ENCODE measurements around the gene SLC30A3.
"Not testable (repeated sequence)": the region's sequence is repeated elsewhere in the genome, so short reads cannot be mapped to it uniquely, and the experiment has no call there.

The SLC30A3 gene, protein sequence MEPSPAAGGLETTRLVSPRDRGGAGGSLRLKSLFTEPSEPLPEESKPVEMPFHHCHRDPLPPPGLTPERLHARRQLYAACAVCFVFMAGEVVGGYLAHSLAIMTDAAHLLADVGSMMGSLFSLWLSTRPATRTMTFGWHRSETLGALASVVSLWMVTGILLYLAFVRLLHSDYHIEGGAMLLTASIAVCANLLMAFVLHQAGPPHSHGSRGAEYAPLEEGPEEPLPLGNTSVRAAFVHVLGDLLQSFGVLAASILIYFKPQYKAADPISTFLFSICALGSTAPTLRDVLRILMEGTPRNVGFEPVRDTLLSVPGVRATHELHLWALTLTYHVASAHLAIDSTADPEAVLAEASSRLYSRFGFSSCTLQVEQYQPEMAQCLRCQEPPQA

DNA sequence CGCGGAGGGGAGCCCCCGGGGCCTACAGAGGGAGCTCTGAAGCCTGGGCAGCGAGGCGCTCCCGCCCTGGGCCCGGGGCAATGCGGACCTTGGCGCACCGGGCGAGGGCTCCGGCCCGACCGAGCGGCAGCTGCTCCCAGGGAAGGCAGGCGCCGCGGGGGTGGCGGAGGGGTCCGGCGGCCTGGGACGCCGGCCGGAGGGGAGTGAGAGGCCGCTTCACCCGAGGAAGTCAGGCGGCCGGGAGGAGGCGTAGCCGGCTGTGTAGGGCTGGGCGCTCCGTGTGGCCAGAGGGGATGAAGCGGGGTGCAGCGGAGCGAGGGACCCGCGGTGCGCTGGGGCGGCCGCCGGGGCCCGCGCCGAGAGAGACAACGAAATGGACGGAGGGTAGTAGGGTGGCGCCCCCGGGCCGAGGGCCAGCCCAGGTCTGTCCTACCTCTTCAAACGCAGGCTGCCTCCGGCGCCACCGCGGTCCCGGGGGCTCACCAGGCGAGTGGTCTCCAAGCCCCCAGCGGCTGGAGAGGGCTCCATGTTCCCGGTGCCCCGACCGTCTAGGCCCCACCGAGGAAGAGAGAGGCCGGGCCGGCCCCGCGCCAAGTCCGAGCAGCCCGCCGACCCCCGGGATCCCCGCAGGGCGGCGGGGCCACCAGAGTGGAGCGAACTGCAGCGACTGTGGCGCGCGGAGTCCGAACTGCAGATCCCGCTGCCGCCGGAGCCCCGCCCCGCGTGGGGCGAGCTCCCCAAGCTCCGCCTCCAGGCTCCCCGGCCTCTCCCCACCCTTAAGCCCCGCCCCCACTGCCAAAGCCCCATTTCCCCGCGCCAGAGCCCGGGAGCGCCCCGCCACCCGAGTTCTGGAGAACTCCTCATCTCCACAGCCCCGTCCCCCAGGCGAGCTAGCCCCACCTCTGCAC, at the start of gene SLC30A3:
Gene SLC30A3 (minus strand): TSS at position 669 of the 908 bp plus-strand sequence. CDS start 141 bp downstream, at position 528.
- DNase-seq = peak; percentile 14

GRCh38 chr2:27312152-27312551, 49.3 kb upstream of the SLC30A3 start:
- no peak for DNase-seq

DNA sequence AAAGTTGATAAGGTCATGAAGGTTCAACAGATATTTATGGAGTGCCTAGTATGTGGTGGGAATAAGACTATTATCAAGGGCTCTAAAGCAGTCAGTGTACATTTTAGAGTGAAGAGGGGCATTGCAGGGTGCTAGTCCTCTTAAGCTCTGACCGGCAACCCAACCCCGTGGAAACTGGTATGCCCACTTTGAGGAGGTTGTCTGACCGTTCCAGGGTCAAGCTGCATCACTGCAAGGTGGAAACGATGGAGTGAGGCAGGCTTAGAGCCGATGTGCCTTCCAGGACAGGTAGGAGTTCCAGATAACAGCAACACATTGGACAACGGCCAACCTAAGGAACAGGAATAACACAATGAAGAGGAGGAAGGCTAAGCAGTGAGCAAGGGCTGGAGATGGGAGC, 46.8 kb upstream of the SLC30A3 start:
- DNase-seq = no peak

DNA sequence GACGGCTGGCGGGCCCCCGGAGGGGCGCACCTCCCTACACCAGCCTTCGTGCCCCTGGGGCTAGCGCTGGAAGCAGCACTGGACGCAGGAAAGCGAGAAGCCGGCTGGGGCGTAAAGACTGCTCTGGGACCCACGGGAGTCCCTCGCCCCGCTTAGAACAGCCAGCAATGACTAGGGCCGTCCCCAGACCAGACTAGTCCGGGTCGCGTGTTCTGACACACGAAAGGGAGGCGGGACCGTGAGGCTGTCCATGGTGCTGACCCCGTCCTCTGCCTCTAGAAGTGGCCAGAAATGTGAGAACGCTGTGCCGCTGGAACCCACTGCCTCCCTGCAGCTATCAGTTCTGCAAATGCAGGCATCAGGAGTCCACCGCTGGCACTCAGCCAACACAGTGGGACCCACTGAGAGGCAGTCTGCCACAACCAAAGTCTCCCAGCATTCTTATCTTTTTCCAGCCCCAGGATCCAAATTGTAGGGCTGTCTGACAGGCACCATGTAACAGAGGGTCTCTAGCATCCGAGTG, 45.6 kb upstream of the SLC30A3 start, which contains the start of gene UCN:
Gene UCN (minus strand): TSS at position 87 of the 523 bp plus-strand sequence. CDS start 550 bp downstream, outside the sequence.
- peak; percentile 18 for DNase-seq

- no peak for DNase-seq
Measured at GRCh38 chr2:27307545-27308358, 44.9 kb upstream of the SLC30A3 start.

DNA sequence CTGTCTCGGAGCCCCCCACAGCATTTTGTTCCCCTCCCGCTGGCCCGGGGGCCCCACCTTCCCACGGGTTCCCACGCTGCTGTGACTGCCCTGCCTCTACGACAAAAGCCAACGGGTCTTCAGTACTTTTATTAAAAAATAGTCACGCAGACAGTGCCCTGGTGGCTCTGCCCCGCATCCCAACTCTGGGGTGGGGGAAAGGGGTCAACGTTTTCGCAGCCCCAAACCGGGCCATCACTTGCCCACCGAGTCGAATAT, 44.4 kb upstream of the SLC30A3 start:
- no peak for DNase-seq

DNA sequence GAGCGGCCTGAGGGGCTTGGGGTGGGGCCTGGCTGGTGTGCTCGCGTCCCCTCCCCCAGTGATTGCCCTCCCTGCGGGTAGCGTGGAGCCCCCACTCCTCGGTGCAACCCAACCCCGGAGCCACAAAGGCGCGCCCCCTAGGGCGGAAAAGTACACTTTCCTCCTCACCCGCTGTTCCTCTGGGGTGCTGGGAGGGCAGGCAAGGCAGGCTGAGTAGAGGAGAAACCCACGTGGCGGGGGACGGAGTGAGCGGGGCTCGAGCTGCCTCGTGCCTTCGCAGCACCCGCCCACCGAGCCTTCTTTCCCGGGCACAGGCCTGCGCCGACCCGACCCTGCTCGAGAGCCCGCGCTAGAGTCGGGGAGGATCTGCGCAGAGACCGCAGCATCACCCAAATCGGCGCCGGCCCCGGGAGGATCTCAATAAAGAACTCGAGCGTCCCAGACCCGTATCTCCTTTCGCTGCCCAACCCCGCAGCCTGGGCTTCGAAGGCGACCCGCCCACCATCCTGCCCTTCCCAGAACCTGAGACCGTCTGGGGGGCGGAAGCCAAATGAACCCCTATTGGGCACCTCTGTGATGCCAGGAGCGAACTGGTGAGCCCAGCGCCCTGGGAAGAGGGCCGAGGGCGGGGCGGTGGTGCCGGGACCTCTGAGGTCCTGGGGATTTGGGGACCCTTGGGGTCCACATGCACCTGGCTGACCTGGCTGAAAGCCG, 43.9 kb upstream of the SLC30A3 start:
- no peak for DNase-seq

GRCh38 chr2:27306136-27306535, 43.3 kb upstream of the SLC30A3 start:
- DNase-seq = no peak

GRCh38 chr2:27305516-27305915, 42.7 kb upstream of the SLC30A3 start:
- DNase-seq = no peak

DNA sequence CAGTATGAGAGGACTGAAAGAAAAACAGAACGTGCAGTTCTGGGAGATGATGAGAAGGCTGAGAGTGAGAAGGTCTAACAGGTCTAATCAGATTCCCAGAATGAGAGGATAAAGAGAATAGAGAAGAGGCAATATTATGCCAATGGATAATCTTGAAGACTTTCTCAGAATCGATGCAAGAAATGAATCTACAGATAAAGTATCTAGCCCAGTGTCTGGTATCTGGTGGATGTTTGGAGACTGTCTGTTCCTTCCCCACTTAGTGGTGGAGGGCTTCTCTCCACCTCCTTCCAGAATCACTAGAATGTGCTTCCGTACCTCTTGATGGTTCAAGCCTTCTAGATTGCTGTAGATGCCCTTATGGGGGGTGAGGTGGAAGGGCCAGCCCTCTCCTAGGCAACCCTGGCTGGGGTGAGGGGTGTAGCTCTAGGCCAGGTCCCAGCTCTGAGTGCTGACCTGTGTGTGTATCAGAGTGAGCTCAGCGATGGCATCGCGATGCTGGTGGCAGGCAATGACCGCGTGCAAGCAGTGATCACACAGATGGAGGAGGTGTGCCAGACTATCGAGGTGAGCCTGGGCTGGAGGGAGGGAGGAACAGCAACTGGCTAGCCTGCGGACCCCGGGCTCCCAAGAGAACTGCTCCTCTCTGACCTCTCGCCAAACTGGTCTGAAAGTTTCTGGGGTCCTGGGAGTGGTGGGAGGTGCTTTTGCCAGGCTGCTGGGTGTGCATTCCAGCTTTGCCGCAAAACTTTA, 41.8 kb upstream of the SLC30A3 start:
- no peak for DNase-seq

DNA sequence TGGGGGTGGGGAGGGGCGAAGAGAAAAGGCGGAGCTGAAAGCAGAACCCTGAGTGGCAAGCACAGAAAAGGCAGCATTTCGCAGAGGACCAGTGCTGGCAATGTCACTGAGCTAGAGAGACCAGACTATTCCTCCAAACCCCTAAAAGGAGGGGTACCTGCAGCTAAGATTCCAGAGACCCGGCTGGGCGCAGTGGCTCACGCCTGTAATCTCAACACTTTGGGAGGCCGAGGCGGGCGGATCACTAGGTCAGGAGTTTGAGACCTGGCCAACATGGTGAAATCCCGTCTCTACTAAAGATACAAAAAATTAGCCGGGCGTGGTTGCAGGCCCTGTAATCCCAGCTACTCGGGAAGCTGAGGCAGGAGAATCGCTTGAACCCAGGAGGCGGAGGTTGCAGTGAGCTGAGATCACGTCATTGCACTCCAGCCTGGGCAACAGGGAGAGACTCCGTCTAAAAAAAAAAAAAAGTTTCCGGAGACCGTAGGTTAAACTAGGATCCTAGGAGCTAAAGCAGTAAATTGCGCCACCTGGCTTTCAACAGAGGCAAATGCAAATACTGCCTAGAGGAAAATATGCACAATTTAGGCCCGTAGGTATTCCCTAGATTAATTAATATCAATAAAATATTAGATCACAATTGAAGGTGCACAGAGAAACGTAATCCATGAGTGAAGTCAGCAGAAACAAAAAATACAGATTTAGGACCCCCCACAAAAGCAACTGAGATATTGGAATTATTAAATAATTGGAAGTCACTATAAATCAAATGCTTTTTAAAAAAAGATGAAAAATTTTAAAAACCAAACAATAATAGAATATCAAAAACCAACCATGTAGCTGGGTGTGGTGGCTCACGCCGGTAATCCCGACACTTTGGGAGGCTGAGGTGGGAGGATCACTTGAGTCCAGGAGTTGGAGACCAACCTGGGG, 40.5 kb upstream of the SLC30A3 start:
- peak; percentile 74 for DNase-seq

DNA sequence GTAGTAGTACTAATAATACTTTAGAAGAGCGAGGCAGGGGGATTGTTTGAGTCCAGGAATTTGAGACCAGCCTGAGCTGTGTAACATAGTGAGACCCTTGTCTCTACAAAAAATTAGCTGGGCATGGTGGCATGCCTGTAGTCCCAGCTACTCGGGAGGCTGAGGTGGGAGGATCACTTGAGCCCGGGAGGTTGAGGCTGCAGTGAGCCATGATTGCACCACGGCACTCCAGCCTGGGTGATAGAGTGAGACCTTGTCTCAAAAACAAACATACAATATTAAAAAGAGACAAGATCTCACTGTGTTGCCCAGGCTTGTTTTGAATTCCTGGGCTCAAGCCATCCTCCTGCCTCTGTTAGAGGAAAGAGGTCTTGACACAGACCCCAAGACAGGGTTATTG, 37.8 kb upstream of the SLC30A3 start:
- not testable (repeated sequence) for DNase-seq

DNA sequence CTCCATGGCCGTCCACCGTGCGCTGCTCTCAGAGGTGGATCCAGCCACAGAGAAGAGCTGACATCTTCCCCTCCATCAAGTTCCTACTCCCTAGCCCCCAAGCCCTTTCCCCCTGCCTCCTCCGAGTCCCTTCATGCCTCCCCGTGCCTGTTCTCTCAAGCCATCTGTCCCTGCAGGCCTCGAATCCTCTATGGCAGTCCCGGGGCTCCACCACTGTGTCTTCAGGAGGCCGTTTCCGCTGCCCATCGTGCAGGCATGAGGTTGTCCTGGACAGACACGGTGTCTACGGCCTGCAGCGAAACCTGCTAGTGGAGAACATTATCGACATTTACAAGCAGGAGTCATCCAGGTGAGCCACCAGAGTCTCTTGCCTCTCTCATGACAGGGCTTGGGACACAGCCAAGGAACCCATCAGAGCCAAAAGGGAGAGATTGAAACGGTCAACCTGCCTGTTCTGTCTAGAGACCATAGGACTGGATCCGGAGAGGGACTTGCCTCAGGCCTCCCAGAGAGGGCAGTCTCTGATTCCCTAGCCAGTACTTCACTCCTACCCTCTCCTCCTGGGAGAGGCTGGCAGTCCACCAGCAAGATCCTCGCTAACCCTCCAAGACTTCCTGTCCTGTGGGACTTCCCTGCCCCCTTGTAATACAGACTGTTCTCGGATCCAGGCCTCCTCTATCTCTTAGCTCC, 35.7 kb upstream of the SLC30A3 start:
- no peak for DNase-seq

DNA sequence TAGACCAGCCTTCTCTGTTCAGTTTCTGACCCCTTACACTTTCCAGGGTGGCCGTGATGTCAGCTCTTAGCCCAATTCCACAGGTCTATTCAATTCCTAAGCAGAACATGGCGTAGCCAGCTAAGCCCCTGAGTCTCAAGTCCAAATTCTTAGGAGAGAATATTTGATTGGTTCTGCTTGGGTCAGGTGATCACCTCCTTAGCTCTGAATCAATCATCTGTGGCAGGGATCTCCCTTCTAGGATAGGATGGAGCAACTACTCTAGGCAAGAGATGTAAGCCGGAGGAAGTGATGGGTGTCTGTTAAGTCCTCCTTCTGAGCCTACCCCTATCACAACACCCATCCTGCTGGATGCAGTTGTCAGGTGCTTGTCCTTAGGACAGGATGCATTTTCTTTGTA, 34.3 kb upstream of the SLC30A3 start:
- no peak for DNase-seq

DNA sequence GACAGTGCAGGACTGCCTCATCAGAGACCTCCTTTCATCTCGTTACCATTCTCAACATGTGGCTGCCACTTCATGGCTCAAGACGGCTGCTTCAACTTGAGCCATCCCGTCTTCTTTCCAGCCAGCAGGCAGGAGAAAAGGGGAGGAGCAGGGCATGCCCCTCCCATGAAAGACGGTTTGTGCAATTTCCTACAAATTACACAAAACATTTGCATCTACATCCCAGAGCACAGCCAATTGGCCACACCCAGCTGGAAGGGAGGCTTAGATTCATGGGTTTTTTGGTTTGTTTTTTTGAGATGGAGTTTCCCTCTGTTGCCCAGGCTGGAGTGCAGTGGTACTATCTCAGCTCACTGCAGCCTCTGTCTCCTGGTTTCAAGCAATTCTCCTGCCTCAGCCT, 33.6 kb upstream of the SLC30A3 start:
- no peak for DNase-seq

DNA sequence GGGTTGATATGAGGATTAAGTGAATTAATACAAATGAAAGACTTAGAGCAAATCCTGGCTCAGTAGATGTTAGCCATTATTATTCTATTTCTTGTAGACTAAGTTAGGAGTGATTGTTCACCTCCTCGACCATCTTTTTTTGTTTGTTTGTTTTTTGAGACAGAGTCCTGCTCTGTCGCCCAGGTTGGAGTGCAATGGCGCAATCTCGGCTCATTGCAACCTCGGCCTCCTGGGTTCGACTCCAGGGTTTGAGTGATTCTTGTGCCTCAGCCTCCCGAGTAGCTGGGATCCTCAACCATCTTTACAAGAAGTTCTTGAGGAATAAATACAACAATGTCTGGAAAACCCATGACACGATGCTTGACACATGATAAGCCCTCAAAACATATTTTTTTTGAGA, 32.1 kb upstream of the SLC30A3 start:
- DNase-seq = no peak

DNA sequence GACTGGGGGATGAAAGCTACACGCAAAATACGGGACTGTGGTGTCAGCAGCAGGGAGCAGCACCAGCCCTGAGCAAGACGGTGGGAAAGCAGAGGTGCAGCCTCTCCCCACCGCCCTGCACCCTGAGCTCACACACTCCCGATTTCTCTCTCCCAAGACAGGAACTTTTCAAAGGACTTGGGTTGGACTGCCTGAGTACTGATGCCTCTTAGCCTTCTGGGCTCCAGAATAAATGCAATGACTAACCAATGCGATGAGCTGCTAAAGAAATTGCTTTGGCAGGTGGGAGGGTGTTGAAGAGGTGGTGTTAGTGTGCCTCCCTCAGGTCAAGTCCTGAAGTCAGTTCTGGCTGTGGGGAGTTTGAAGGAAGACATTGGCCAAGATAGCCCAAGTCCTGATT, 29.0 kb upstream of the SLC30A3 start:
- DNase-seq = no peak

DNA sequence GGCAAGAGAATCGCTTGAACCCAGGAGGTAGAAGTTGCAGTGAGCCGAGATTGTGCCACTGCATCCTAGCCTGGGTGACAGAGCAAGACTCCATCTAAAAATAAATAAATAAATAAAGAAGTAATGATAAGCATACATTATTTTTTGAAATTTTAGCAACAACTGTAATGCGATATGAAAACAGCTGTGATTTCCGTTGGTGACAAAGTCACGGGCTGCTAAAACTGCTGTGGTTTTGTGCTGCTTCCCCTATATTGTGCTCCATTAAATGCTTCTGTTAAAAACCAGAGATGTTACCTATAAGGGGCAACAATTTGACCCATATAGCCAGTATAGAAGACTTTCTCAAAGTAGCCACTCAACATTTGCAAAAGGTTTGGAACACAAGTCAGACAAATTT, 27.7 kb upstream of the SLC30A3 start:
- DNase-seq = no peak

GRCh38 chr2:27288610-27289009, 25.8 kb upstream of the SLC30A3 start:
- no peak for DNase-seq

- DNase-seq = no peak
Measured at GRCh38 chr2:27285481-27285880, 22.6 kb upstream of the SLC30A3 start.

Measured in fibroblast of upper back skin (primary cell).